ENCODE results near the gene ASIC5. TPM values are rescaled to one million over a fixed set of nuclear protein-coding genes. Genes with fewer than 3 reads are reported as not detected.

ASIC5 gene
- total RNA-seq, 2 experiments from 2014 or later = not detected

- Histone ChIP-seq H3K9me3 (ENCODE audit: low read length) (no peaks in the 10 kb centered on the region), H3K4me2 (ENCODE audit: low read length) (no peak overlapping the region), H3K4me1 (ENCODE audit: insufficient read depth, low read length, poor library complexity, severe bottlenecking) (no peaks in the 10 kb centered on the region), H3K4me3 (ENCODE audit: low read depth, low read length, poor library complexity, severe bottlenecking) (no peak overlapping the region), H3K9me2 (ENCODE audit: insufficient read depth, low read length) (no peaks in the 10 kb centered on the region), H3K27ac (ENCODE audit: low read depth, low read length, poor library complexity, severe bottlenecking) (no peak overlapping the region), H4K20me1 (ENCODE audit: insufficient read depth, low read length) (no peaks in the 10 kb centered on the region), H2AFZ (ENCODE audit: low read length) (no peak overlapping the region), H3K79me2 (ENCODE audit: insufficient read depth, low read depth, low read length) (no peaks in the 10 kb centered on the region), H3K36me3 (ENCODE audit: insufficient read depth, low read length) (no peaks in the 10 kb centered on the region)
- no TSS peak for BruUV-seq (replicated peaks)
- ChIA-PET POLR2A (no interaction called here), CTCF (ENCODE audit: unreplicated experiment) (no interaction called here)
- no peak for TF ChIP-seq EZH2phosphoT487 (IDR thresholded peaks at IDR 0.05; ENCODE audit: borderline replicate concordance, low read depth, low read length)
- no peak for TF ChIP-seq CTCF (conservative IDR thresholded peaks at IDR 0.05; ENCODE audit: low read length)
- intact Hi-C loops (cut with micrococcal nuclease; ENCODE audit: unreplicated experiment) = no loop called here
- DNase-seq (ENCODE audit: low spot score) = no peak
Observed at GRCh38 chr4:155891058-155891457, 25.0 kb upstream of the ASIC5 start.

DNA sequence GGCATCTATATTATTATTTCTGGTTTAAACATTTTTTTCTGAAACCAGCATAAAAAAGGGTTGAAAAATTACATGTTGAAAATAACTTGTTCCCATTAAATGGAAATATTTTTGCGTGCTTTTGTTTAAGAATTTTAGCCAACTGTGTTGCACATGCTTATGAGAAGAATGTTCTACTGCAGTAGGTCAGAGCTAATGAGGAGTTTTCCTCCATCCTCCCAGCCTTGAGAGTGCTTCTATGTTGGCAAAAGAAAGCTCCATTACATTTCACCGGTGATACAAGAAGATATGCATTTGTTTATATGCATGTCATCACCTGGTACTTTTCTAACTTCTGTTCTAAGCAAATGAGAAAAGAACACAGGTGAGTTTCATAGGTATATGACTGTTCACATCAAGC lies 23.9 kb upstream of the ASIC5 start:
- H2AFZ ChIP-seq (ENCODE audit: low read length) = no peak overlapping the region
- H3K27ac ChIP-seq (ENCODE audit: low read depth, low read length, poor library complexity, severe bottlenecking) = no peak overlapping the region
- intact Hi-C loops (cut with micrococcal nuclease; ENCODE audit: unreplicated experiment) = no loop called here
- no peaks in the 10 kb centered on the region for H3K9me2 ChIP-seq (ENCODE audit: insufficient read depth, low read length)
- no peaks in the 10 kb centered on the region for H4K20me1 ChIP-seq (ENCODE audit: insufficient read depth, low read length)
- no peaks in the 10 kb centered on the region for H3K4me1 ChIP-seq (ENCODE audit: insufficient read depth, low read length, poor library complexity, severe bottlenecking)
- no peaks in the 10 kb centered on the region for H3K36me3 ChIP-seq (ENCODE audit: insufficient read depth, low read length)
- H3K4me3 ChIP-seq (ENCODE audit: low read depth, low read length, poor library complexity, severe bottlenecking) = no peak overlapping the region
- no peaks in the 10 kb centered on the region for H3K9me3 ChIP-seq (ENCODE audit: low read length)
- DNase-seq (ENCODE audit: low spot score) = no peak
- no peak overlapping the region for H3K4me2 ChIP-seq (ENCODE audit: low read length)
- CTCF ChIA-PET (ENCODE audit: unreplicated experiment) = interaction anchor here (0.5 kb wide), 1 partner anchor 1170 kb away, joined by 6 read pairs; no protein-coding TSS in a partner anchor
- H3K79me2 ChIP-seq (ENCODE audit: insufficient read depth, low read depth, low read length) = no peaks in the 10 kb centered on the region
- POLR2A ChIA-PET = interaction anchor here (1.0 kb wide), 1 partner anchor 10 kb away, joined by 4 read pairs; no protein-coding TSS in a partner anchor
- BruUV-seq (replicated peaks) = no TSS peak
- TF ChIP-seq EZH2phosphoT487 (IDR thresholded peaks at IDR 0.05; ENCODE audit: borderline replicate concordance, low read depth, low read length) (no peak), CTCF (conservative IDR thresholded peaks at IDR 0.05; ENCODE audit: low read length) (no peak)

DNA sequence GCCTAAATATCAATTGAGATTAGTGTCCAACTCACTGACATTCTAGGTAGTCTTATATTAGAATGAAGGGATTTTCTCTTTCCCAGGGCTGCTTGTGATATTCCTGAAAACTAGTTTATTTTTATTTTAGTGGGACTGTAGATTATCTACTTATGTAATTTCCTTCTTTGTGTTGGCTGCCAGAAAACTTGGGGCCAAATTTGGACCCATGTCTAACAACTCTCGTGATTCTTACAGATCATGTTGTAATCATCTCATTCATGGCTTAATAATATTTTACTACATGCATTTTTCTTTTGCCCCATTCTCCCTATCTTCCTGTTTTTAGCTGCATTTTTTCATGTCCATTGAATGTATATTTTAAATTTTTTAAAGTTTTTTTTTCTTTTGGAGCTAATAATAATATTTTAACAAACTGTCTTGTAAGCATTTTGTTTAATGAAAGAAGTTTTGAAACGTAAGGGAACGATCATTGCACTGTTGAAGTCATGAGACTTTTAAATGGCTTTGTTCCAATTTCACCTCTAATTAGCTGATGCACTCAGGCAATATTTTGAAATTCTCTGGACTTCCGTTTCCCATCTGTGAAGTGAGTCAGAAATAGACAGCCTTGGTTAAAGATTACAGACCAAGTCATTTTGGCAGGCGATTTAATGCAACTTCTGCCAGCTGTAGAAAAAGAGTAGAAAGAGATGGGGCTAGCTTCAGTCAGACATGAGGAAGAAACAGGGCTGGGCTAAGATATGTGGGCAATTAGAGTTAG lies 23.1 kb upstream of the ASIC5 start:
- Histone ChIP-seq H3K9me2 (ENCODE audit: insufficient read depth, low read length) (no peaks in the 10 kb centered on the region), H4K20me1 (ENCODE audit: insufficient read depth, low read length) (no peaks in the 10 kb centered on the region), H2AFZ (ENCODE audit: low read length) (no peak overlapping the region), H3K79me2 (ENCODE audit: insufficient read depth, low read depth, low read length) (no peaks in the 10 kb centered on the region), H3K27ac (ENCODE audit: low read depth, low read length, poor library complexity, severe bottlenecking) (no peak overlapping the region), H3K36me3 (ENCODE audit: insufficient read depth, low read length) (no peaks in the 10 kb centered on the region), H3K4me1 (ENCODE audit: insufficient read depth, low read length, poor library complexity, severe bottlenecking) (no peaks in the 10 kb centered on the region), H3K9me3 (ENCODE audit: low read length) (no peaks in the 10 kb centered on the region), H3K4me2 (ENCODE audit: low read length) (no peak overlapping the region), H3K4me3 (ENCODE audit: low read depth, low read length, poor library complexity, severe bottlenecking) (no peak overlapping the region)
- ChIA-PET POLR2A (interaction anchor here (0.7 to 1.0 kb wide), 2 partner anchors 11 to 87 kb away, joined by 3 to 4 read pairs; no protein-coding TSS in a partner anchor), CTCF (ENCODE audit: unreplicated experiment) (interaction anchor here (0.5 kb wide), 1 partner anchor 1170 kb away, joined by 6 read pairs; no protein-coding TSS in a partner anchor)
- intact Hi-C loops (cut with micrococcal nuclease; ENCODE audit: unreplicated experiment) = no loop called here
- TF ChIP-seq EZH2phosphoT487 (IDR thresholded peaks at IDR 0.05; ENCODE audit: borderline replicate concordance, low read depth, low read length) (no peak), CTCF (conservative IDR thresholded peaks at IDR 0.05; ENCODE audit: low read length) (no peak)
- BruUV-seq (replicated peaks) = no TSS peak
- DNase-seq (ENCODE audit: low spot score) = no peak

All from OCI-LY7 (cell line).